Skeletal muscle cell (primary cell): ENCODE data around the gene KIRREL2.
"Not testable (repeated sequence)": the region's sequence is repeated elsewhere in the genome, so short reads cannot be mapped to it uniquely, and the experiment has no call there.

Source experiments
- DNase-seq: peaks from one replicate; pipeline ENCODE4 v3.0.0-alpha.2; 2010; ENCODE audit warnings: low read depth
- H3K4me3 ChIP-seq: 2 replicates; pipeline ENCODE4 v1.5.1; 2011; ENCODE audit warnings: low read depth, mild to moderate bottlenecking, control low read depth, low read length, moderate library complexity

The KIRREL2 gene

DNA sequence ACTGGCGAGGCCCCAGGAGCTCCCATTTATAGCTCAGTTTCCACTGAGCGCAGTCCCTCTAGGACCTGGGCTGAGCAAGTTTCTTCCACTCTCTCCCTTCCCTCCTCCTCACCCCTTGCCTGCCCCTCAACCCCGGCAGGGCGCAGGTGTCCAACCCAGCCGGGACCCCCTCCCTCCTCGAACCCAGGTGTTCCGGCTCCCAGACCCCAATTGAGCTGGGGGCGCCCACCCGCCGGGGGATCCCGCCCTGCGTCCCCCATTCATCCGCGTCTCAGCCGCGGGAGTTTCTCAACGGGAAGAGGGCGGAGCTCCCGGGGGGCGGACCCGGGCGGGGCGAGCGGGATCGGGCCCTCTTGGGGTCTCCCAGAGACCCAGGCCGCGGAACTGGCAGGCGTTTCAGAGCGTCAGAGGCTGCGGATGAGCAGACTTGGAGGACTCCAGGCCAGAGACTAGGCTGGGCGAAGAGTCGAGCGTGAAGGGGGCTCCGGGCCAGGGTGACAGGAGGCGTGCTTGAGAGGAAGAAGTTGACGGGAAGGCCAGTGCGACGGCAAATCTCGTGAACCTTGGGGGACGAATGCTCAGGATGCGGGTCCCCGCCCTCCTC lies at the start of gene KIRREL2:
Gene KIRREL2, plus strand, starts transcription at position 366 of the 604 bp plus-strand sequence. Its CDS starts 209 bp downstream, at position 575.
- no peak for DNase-seq
- peak within 1 kb of the TSS; percentile 50 for H3K4me3 ChIP-seq

DNA sequence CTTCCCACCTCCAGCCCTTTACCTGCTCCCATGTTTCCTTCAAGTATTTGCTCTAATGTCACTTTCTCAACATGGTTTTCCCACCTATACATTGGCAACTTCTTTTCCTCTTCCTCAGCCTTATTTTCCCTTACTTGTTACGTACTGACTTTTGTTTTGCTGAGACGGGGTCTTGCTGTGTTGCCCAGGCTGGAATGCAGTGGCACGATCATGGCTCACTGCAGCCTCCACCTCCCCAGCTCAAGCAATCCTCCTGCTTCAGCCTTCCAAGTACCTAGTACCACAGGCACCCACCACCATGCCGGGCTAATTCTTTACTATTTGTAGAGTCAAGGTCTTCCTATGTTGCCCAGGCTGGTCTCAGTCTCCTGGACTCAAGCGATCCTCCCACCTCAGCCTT lies 49.1 kb upstream of the KIRREL2 start:
- no peak for DNase-seq

DNA sequence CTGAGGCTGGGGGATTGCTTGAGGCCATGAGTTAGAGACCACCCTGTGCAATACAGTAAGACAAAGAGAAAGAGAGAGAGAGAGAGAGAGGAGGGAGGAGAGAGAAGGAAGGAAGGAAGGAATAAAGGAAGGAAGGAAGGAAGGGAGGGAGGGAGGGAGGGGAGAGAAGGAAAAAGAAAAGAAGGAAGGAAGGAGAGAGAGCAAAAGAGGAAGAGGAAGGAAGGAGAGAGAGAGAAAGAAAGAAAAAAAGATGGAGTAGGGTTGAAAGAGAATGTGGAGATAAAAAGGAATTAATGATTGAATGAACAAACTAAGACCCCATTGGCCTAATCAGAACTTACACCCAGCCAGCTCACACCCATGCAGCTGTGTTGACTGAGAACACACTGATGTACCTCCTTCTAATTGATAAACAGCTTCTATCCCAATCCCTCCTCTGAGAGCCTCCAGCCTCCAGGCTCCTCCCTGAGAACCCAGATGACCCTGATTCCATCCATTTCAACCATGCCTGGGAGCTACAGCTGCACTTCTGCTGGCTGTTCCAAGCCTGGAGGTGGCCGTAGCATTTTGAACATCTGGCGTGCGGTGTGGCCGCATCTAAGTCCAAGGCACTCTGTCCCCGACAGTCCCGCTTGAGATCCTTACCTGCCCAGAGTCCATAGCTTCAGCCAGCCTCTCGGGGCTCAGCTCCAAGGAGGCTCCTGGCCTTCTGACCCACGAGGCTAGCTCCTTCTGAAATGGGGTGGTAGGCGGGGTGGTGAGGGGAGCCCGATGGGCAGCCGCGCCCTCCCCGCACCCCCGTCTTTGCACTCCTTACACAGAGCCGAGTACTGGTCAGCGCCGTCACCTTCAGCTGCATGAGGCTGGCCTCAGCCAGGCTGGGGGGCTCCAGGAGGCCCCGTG lies 45.1 kb upstream of the KIRREL2 start:
- H3K4me3 ChIP-seq: no peak overlapping the region
- DNase-seq: no peak

More for the DNA sequence above, 49.1 kb upstream of the KIRREL2 start:
- no peak overlapping the region for H3K4me3 ChIP-seq

DNA sequence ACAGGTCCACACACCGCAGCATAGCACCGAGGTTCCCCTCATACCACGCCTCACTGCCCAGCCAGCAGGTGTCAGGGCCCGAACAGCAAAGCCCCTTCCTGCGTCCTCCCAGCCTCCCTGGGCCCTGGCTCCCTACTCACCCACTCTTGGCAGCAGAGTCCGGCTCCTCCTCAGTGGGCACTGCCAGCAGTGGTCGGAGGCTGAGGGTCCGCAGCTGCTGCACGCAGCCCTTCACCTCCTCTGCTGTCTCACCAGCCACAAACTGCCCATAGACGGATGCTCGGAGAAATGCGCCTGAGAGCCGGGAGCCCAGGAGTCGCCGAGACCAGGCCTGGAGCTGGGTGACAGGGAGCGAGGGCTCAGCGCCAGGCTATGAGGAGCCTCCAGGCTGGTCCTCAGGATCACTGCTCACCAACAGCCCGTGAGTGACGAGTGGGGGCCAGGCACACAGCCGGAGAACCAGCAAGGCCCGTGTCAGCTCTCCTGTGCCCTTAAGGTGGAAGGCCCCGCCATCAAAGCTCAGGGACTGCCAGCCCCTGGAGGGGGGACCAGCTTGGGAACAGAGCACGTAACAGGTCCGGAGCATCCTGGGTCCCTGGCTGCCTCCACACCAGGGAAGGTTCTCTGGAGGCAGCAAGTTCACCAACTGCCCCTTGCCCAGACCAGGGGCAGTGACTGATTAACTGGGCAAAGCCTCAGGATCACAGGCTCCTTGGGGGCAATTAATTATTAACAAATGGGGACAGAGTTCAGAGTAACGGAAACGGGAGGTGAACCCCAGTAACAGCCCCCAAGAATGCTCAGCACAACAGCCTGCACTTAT lies 44.3 kb upstream of the KIRREL2 start, which contains the start of gene PRODH2:
Gene PRODH2, minus strand, starts transcription at position 626 of the 823 bp plus-strand sequence. Its CDS starts 40 bp downstream, at position 586.
- DNase-seq: no peak
- H3K4me3 ChIP-seq: no peak within 1 kb of the TSS

DNA sequence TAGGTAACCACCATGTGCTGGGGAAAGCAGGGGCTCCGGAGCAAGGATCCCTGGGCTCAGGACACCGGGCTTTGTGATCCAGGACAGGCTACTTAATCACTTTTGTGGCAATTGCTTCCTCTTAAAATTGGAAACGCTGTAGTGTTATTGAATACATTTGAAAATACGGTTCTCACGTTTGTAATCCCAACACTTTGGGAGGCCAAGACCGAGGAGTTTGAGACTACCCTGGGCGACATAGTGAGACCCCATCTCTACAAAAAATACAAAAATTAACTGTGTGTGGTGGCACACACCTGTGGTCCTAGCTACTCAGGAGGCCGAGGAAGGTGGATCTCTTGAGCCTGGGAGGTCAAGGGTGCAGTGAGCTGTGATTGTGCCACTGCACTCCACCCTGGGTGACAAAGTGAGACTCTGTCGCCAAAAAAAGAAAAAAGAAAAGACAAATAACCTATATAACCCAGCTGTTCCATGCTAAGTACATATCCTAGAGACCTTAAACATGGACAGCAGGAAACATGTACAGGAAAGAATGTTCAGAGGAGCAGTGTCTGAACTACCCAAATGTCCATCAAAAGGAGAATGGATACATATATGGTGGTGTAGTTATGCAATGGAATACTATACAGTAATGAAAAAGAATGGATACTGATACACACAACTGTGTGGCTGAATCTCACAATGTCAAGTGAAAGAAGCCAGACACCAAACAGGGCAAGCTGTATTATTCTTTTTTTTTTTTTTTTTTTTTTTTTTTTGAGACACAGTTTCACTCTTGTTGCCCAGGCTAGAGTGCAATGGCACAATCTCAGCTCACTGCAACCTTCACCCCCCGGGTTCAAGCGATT lies 43.4 kb upstream of the KIRREL2 start:
- DNase-seq: no peak
- no peak overlapping the region for H3K4me3 ChIP-seq

DNA sequence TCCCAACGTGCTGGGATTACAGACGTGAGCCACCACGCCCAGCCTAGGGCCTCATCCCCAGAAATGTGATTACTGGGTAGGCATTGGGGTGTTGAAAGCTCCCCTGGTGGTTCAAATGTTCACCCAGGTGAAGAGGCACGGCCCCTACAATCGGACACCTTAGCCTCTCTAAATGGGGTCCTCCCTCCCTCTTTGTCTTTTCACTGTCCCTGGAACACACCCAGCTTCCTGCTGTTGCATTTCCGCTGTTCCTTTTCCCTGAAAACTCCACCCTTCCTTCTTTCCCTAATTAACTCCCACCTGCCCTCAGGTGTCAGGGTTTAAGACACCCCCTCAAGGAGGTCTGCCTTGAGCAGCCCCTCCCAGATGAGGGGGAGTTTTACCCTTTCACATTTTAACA lies 40.4 kb upstream of the KIRREL2 start:
- no peak for DNase-seq
- H3K4me3 ChIP-seq: no peak overlapping the region

DNA sequence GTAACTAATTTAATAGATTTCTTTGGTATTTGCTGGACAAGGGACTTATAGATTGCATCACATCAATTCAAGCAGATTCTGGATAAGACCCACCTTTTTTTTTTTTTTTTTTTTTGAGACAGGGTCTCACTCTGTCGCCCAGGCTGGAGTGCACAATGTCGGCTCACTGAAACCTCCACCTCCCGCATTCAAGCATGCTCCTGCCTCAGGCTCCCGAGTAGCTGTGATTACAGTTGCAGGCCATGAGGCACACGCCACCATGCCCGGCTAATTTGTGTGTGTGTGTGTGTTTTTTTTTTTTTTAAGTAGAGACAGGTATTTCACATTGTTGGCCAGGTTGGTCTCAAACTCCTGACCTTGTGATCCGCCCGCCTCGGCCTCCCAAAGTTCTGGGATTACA lies 39.9 kb upstream of the KIRREL2 start:
- no peak for DNase-seq
- no peak overlapping the region for H3K4me3 ChIP-seq

DNA sequence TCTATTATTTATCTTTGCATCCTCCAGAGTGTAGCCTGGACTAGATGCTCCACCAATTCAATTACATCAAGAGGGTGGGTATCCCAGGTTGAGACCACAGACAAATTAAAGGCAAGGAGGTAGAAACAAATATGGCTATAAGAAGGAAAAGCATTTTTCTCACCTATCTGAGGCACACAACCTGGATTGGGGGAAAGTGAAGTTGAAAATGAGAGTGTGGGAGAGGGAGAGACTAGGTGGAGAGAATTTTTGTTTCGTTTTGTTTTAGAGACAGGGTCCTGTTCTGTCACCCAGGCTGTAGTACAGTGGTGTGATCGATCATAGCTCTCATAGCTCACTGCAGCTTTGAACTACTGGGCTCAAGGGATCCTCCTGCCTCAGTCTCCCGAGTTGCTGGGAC lies 38.3 kb upstream of the KIRREL2 start:
- H3K4me3 ChIP-seq: no peak overlapping the region
- no peak for DNase-seq

DNA sequence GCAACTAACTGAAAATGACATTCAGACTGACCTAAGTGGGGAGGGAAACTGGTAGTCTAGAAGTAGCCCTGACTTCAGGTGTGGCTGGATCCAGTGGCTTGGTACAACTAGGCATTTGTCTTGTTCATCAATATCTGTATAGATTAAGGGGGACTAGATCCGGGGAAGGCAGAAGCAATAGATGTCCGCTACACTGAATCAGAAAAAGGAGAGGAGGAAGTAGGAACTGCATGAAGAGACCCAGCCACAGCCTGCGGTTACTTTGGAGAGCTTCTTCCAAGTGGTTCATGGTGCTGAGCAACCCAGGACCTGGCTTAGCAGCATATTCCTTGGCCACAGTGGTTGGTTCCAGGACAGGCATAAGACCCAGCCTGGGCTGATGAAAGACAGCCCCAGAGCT lies 34.1 kb upstream of the KIRREL2 start:
- no peak for DNase-seq
- H3K4me3 ChIP-seq: no peak overlapping the region

DNA sequence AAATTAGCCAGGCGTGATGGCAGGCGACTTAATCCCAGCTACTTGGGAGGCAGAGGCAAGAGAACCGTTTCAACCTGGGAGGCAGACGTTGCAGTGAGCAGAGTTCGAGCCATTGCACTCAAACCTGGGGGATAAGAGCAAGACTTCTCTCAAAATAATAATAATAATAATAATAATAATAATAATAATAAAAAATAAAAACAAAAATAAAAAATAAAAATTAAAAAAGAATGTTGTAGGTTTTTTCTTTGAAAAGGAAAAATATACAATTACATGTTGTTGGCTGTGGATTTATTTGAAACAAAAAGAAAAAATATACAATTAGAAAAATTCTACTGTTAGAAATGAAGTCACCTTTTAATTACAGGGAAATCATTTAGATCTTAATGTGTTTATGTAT lies 32.6 kb upstream of the KIRREL2 start:
- H3K4me3 ChIP-seq: no peak overlapping the region
- no peak for DNase-seq

DNA sequence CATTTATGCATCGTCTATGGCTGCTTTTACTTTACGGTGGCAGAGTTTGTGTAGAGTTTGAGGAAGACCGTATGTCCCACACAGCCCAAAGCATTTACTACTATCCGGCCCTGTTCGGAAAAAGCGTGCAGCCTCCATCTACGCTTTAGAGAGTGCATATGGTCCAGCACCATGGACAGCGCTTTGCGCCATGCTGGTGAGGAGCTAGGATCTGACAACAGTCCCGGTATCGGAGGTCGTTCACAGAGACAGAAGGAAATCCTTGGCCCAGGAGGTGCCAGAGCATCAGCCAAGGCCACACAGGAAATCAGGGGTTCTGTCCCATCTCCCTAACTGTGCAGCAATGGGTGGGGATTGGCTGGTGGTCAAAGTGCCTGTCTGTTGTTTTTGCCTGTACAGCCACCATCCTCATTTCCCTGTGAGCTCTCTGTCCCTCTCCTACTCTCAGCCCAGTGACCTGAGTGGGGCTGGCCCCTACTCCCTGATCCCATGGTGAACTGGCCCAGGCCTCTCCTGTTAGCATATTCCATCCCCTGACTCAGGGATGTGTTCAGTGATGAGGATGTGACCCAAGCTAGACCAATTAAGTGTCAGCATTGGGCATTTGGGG lies 27.9 kb upstream of the KIRREL2 start:
- peak; percentile 10 for DNase-seq
- H3K4me3 ChIP-seq: no peak overlapping the region

DNA sequence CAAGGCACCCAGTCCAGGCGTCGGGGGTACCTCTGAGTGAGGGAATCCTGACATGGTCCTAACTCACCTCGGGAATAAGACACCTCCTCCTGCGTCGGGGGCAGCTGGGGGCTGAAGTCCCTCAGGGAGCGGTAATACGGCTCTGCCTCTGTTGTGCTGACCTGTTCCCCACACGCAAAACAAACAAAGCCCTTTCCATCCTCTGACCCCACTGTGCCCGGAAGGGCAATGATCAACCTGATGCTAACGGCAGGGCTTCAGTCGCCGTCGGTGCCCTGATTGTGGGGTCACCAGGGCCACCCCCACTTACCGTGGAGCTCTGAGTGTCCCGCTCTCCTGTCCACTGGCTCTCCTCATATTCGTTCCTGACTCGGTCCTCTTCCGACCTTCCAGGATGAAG lies 25.7 kb upstream of the KIRREL2 start:
- DNase-seq: no peak
- H3K4me3 ChIP-seq: no peak overlapping the region

DNA sequence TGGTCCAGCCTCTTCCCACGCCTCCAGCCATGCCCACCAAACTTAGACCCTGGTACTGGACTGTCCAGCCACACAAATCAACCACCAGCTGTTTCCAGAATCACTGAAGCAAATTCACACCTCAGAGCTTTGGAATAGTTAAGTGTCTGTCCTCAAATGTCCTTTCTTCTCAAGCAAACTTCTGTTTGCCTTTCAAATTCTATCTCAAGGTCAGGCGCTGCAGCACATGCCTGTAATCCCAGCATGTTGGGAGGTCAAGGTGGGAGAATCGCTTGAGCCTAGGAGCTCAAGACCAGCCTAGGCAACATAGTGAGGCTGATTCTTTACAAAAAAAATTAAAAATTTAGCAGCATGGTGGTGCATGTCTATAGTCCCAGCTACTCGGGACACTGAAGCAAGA lies 24.7 kb upstream of the KIRREL2 start:
- no peak for DNase-seq
- H3K4me3 ChIP-seq: no peak overlapping the region

DNA sequence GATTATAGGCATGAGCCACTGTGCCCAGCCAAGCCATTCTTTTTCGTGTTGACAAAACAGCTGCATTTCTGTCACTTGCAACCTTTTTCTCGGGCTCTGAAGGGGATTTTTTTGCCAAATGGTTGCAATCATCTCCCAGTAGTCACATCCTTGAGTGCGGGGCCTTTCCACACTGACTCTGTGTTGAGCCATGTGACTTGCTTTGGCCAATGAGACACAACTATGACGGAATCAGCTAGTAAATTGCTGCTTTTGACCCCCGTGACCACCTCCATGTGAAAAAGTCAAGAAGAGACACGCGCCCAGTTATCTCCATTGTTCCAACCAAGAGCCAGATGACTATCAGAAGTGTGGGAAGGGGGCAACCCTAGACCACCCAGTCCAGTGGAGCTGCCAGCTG lies 22.7 kb upstream of the KIRREL2 start:
- no peak for DNase-seq

DNA sequence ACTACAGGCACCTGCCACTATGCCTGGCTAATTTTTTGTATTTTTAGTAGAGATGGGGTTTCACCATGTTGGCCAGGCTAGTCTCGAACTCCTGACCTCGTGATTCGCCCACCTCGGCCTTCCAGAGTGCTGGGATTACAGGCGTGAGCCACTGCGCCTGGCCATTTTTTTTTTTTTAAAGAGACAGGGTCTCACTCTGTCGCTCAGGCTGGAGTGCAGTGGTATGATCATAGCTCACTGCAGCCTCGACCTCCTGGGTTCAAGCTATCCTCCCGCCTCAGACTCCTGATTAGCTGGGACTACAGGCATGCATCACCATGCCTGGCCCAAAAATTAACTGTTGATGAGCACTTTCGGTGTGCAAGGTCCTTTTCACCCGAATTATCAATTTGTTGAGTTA lies 20.6 kb upstream of the KIRREL2 start:
- DNase-seq, H3K4me3 ChIP-seq: not testable (repeated sequence)

More for the DNA sequence above, 22.7 kb upstream of the KIRREL2 start:
- no peak overlapping the region for H3K4me3 ChIP-seq

DNA sequence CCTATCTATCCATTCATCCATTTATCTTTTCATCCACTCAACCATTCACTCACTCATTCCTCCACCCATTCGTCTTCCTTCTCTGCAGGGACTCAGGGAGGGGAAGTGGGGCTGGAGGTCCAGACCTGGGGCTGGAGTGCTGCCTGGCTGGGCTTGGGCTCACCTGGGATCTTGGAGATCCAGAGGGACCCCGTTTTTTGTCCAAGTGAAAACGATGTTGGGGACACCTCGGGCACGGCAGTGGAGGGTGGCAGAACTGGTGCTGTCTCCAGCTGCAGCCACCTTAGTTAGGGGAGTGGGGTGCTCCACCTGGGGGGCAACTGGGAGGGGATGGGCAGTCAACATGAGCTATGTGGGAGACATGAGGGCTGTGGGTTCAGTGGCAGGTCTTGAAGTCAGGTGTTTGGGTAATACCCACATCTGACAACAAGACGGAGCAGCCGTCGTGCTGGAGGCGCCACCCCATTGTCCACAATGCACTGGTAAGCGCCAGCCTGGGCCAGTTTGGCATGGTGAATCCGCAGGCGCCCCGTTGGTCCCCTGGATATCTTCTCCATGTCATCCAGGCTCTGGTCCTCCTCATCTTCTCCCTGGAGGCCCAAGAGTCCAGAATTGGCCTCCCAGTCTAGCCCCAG lies 14.6 kb upstream of the KIRREL2 start:
- no peak for DNase-seq
- no peak overlapping the region for H3K4me3 ChIP-seq

DNA sequence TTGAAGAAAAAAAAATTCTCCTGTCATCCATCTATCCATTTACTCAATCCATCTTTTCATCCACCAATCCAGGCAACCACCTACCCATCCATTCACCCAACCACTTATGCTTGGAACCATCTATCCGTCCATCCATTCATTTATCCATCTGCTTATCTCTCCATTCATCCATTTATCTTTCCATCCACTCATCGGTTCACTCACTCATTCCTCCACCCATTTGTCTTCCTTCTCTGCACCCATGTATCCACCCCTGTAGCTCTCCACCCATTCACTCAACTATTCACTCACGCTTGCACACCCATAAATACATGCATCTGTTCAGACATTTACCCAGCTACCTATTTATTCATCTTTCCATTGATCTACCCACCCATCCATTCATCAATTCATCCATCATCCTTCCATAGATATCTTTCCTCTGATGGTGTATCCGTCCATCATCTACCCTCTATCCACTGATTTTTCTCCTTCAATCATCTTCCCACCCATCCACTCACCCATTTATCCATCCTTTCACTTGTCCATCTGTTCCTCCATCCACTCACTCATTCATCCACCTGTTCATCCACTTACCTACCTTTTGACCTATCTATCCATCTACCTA lies 13.9 kb upstream of the KIRREL2 start:
- DNase-seq: no peak
- no peak overlapping the region for H3K4me3 ChIP-seq
